Natural killer cell (primary cell): Measurements from ENCODE around the gene PTPRO. TPM values are rescaled to one million over a fixed set of nuclear protein-coding genes. Genes with fewer than 3 reads are reported as not detected.

Source experiments
- ATAC-seq, 3 donors: fragments of 150-1000 bp in 2 of 3; fragments of 200-7000 bp in 1 of 3; cut with Tn5 transposase; 1 replicate in 1 of 3; 2 replicates in 2 of 3; pipeline ENCODE4 v1.10.0; 2021; ENCODE audit warnings: mild to moderate bottlenecking in 2 of 3, moderate library complexity in 2 of 3
- DNase-seq, 2 donors: peaks; one replicate each; pipeline versions ENCODE4 v3.0.0 to v3.0.0-alpha.2; 2013 to 2021; ENCODE audit warnings: mixed read lengths in 1 of 2
- H3K27ac ChIP-seq: one replicate; pipeline ENCODE4 v1.5.1; 2013; ENCODE audit warnings: mild to moderate bottlenecking, low read length
- H3K27me3 ChIP-seq: one replicate; pipeline ENCODE4 v1.6.1; 2013; ENCODE audit warnings: low read length; ENCODE audit not compliant: control insufficient read depth, insufficient read depth
- H3K36me3 ChIP-seq: one replicate; pipeline ENCODE4 v1.6.1; 2013; ENCODE audit warnings: low read length; ENCODE audit not compliant: control insufficient read depth, insufficient read depth
- H3K4me1 ChIP-seq: one replicate; pipeline ENCODE4 v1.6.1; 2013; ENCODE audit warnings: low read length; ENCODE audit not compliant: control insufficient read depth, insufficient read depth
- H3K4me3 ChIP-seq: one replicate; pipeline ENCODE4 v1.5.1; 2013; ENCODE audit warnings: low read length
- H3K9me3 ChIP-seq: one replicate; pipeline ENCODE4 v1.6.1; 2013; ENCODE audit warnings: low read length; ENCODE audit not compliant: control insufficient read depth, insufficient read depth
- H3K27ac Mint-ChIP-seq, 2 donors: one replicate each; pipeline ENCODE4 v1.8.0; 2022; ENCODE audit warnings: mild to moderate bottlenecking in 2 of 2, mixed read lengths in 2 of 2, moderate library complexity in 1 of 2
- H3K27me3 Mint-ChIP-seq, 2 donors: one replicate each; pipeline ENCODE4 v1.8.0; 2022; ENCODE audit warnings: low read depth in 2 of 2, mixed read lengths in 2 of 2
- H3K36me3 Mint-ChIP-seq: one replicate; pipeline ENCODE4 v1.8.0; 2022; ENCODE audit warnings: mixed read lengths
- H3K4me1 Mint-ChIP-seq, 2 donors: one replicate each; pipeline ENCODE4 v1.8.0; 2022; ENCODE audit warnings: mixed read lengths in 2 of 2
- H3K4me3 Mint-ChIP-seq: one replicate; pipeline ENCODE4 v1.8.0; 2022; ENCODE audit warnings: mild to moderate bottlenecking, moderate library complexity, mixed read lengths
- H3K9me3 Mint-ChIP-seq, 2 donors: one replicate each; pipeline ENCODE4 v1.8.0; 2022; ENCODE audit warnings: mixed read lengths in 2 of 2
- CTCF ChIP-seq: fragments of 200-600 bp; IDR thresholded peaks from one replicate; pipeline ENCODE4 v1.8.0; 2022; ENCODE audit warnings: antibody characterized with exemption
- WGBS: methylation state at CpG from one replicate; pipeline ENCODE4 v1.1.7; 2013; ENCODE audit warnings: missing lambda C conversion rate; ENCODE audit not compliant: insufficient coverage; 5-methylcytosine and 5-hydroxymethylcytosine counted together
- intact Hi-C: fragments of 100-400 bp; cut with micrococcal nuclease; formaldehyde crosslinking; loops from one replicate; pipeline ENCODE4 v1.14.2; 2022
- total RNA-seq, 4 donors: library from RNA; stranded (reverse); fragments of 120-200 nt in 1 of 4; gene quantifications; one replicate each; pipeline versions ENCODE4 v1.2.3 to v1.2.4, GENCODE V29; 2013 to 2022

PTPRO gene
- total RNA-seq, 3 donors from 2014 or later (not counting 1 experiment from before 2014, with no cell fraction given) = 0.29 to 1.2 (median 0.53) TPM

- TF ChIP-seq CTCF = no peak
- Mint-ChIP-seq H3K27ac (no peak overlapping the region), H3K4me1 (no peaks in the 10 kb centered on the region), H3K9me3 (no peaks in the 10 kb centered on the region), H3K27me3 (no peaks in the 10 kb centered on the region), H3K36me3 (no peaks in the 10 kb centered on the region), H3K4me3 (no peak overlapping the region)
- Histone ChIP-seq H3K9me3 (no peaks in the 10 kb centered on the region), H3K4me3 (no peak overlapping the region), H3K27ac (no peak overlapping the region), H3K36me3 (no peaks in the 10 kb centered on the region), H3K4me1 (no peaks in the 10 kb centered on the region), H3K27me3 (no peaks in the 10 kb centered on the region)
- intact Hi-C loops = no loop called here
- ATAC-seq (no peak), DNase-seq (no peak)
- 96% methylated on average over 2 of the region's 2 CpGs for WGBS
Observed at GRCh38 chr12:15555446-15555845, 233.1 kb downstream of the PTPRO start.

DNA sequence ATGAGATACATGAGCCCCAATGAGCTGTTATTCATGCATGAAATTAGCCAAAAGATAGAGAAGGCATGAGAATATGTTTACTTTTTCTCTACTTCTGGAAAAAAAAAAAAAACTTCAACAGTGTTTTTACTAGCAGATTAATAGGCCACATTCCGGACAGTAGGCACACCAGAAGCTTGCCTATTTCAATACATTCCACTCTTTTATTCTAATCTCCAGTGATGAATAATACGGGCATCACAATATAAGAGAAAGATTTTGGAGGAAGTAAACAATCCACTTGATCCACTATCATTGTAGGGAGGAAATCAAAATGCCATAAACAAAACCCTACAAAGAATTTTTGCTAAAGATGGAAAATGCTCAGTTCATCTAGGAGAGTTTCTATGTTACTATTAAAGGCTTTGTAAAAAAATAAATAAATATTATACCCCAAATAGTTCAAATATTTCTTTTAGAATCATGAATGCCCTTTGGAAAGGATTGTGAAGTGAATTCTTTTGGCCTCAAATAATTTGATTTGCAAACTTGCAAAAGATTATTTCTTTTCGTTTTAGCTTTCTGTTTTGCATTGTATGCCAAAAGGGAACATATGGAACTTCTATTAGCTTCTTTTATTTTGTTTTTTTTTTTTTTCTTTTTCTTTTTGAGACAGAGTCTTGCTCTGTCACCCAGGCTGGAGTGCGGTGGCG, 234.2 kb downstream of the PTPRO start:
- no peak overlapping the region for H3K4me3 Mint-ChIP-seq
- no peak overlapping the region for H3K4me3 ChIP-seq
- no peak for DNase-seq
- no peak for ATAC-seq
- no peaks in the 10 kb centered on the region for H3K9me3 Mint-ChIP-seq
- H3K9me3 ChIP-seq = no peaks in the 10 kb centered on the region
- H3K36me3 ChIP-seq = no peaks in the 10 kb centered on the region
- H3K27me3 Mint-ChIP-seq = no peaks in the 10 kb centered on the region
- no peaks in the 10 kb centered on the region for H3K4me1 ChIP-seq
- no peaks in the 10 kb centered on the region for H3K36me3 Mint-ChIP-seq
- no peak for TF ChIP-seq CTCF
- H3K27me3 ChIP-seq = no peaks in the 10 kb centered on the region
- H3K27ac ChIP-seq = no peak overlapping the region
- H3K27ac Mint-ChIP-seq = no peak overlapping the region
- H3K4me1 Mint-ChIP-seq = peaks cover 0 to under 1% of the 10 kb centered on the region in 2 donors
- intact Hi-C loops = no loop called here
- WGBS = 80% methylated on average over 3 of the region's 5 CpGs

GRCh38 chr12:15558915-15559528, 236.7 kb downstream of the PTPRO start:
- ATAC-seq = no peak

More at GRCh38 chr12:15558915-15559528, 236.7 kb downstream of the PTPRO start:
- no peak overlapping the region for H3K27ac ChIP-seq
- no peaks in the 10 kb centered on the region for H3K36me3 ChIP-seq
- no peaks in the 10 kb centered on the region for H3K27me3 Mint-ChIP-seq
- no peak overlapping the region for H3K4me3 ChIP-seq
- H3K4me1 Mint-ChIP-seq = peaks cover 18 to 25% of the 10 kb centered on the region in 2 donors
- H3K9me3 Mint-ChIP-seq = no peaks in the 10 kb centered on the region
- no peak overlapping the region for H3K27ac Mint-ChIP-seq
- H3K4me3 Mint-ChIP-seq = no peak overlapping the region
- no peaks in the 10 kb centered on the region for H3K9me3 ChIP-seq
- no peaks in the 10 kb centered on the region for H3K27me3 ChIP-seq
- H3K4me1 ChIP-seq = no peaks in the 10 kb centered on the region
- TF ChIP-seq CTCF = no peak
- DNase-seq = no peak
- no peaks in the 10 kb centered on the region for H3K36me3 Mint-ChIP-seq
- intact Hi-C loops = no loop called here
- no CpG with 5 or more reads among the region's 2 CpGs for WGBS
